Duodenal mucosa (tissue), 2 donors: Measurements from ENCODE around the gene TNIK.

Experiments used
- H3K27ac ChIP-seq: one replicate; pipeline ENCODE4 v1.7.0; 2013; ENCODE audit warnings: low read depth, low read length
- H3K27me3 ChIP-seq, 2 donors: one replicate each; pipeline ENCODE4 v1.7.0; 2013; ENCODE audit warnings: low read length in 2 of 2, control low read depth in 1 of 2; ENCODE audit not compliant: insufficient read depth in 2 of 2, control insufficient read depth in 1 of 2
- H3K36me3 ChIP-seq, 2 donors: one replicate each; pipeline ENCODE4 v1.7.0; 2013; ENCODE audit warnings: low read length in 2 of 2, control low read depth in 1 of 2; ENCODE audit not compliant: insufficient read depth in 2 of 2, control insufficient read depth in 1 of 2
- H3K4me1 ChIP-seq, 2 donors: one replicate each; pipeline ENCODE4 v1.7.0; 2013; ENCODE audit warnings: low read length in 2 of 2, control low read depth in 1 of 2; ENCODE audit not compliant: insufficient read depth in 2 of 2, control insufficient read depth in 1 of 2
- H3K4me3 ChIP-seq, 2 donors: one replicate each; pipeline ENCODE4 v1.7.0; 2013; ENCODE audit warnings: low read length in 2 of 2, low read depth in 1 of 2
- H3K9ac ChIP-seq, 2 donors: one replicate each; pipeline ENCODE4 v1.7.0; 2013; ENCODE audit warnings: low read length in 2 of 2, low read depth in 1 of 2
- H3K9me3 ChIP-seq, 2 donors: one replicate each; pipeline ENCODE4 v1.7.0; 2013; ENCODE audit warnings: low read length in 2 of 2, control low read depth in 1 of 2; ENCODE audit not compliant: control insufficient read depth in 1 of 2

The TNIK gene

DNA sequence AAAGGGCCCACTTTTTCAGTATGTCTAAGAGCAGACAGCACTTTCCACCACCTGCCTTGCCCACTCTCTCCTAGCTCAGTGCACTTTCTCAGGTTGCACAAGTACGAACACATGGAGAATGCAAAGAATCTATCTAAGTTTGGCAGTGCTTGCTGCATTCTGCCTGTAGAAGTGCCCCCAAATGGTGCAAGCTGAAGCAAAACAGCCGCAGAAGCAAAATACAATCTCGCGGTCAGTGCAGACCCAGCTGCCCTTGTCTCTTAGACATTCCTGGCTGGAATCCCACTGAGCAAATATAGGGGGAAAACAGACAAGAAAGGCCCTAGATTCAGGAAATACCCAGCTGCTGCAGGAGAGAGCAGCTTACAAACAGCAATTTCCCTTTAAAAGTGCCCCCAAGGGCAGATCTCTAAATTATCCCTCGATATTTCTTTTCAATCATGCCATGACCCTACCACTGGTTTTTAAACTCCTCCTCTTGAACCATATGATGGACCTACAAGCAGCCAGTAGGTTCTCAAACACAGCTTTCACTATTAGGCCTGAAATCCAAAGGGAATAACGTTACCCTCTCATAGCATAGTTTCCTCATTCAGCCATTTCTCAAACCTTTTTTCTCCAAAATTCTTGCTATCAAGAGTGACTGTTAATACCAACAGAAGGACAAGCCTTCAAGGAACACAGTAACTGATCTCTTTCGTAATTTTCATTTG, 67.0 kb downstream of the TNIK start:
- Histone ChIP-seq H3K36me3 (no peaks in the 10 kb centered on the region), H3K27ac (no peak overlapping the region), H3K4me1 (peaks cover 6 to 14% of the 10 kb centered on the region in 2 donors), H3K27me3 (no peaks in the 10 kb centered on the region), H3K9ac (no peak overlapping the region), H3K9me3 (no peaks in the 10 kb centered on the region), H3K4me3 (no peak overlapping the region)

- H3K27ac ChIP-seq: no peak overlapping the region
- no peak overlapping the region for H3K9ac ChIP-seq
- no peaks in the 10 kb centered on the region for H3K9me3 ChIP-seq
- H3K4me1 ChIP-seq: peaks cover 6 to 27% of the 10 kb centered on the region in 2 donors
- no peak overlapping the region for H3K4me3 ChIP-seq
- H3K27me3 ChIP-seq: no peaks in the 10 kb centered on the region
- H3K36me3 ChIP-seq: no peaks in the 10 kb centered on the region
Measured at GRCh38 chr3:171391432-171391831, 68.8 kb downstream of the TNIK start.

GRCh38 chr3:171390051-171390941, 69.9 kb downstream of the TNIK start:
- Histone ChIP-seq H3K4me1 (peaks cover 6 to 31% of the 10 kb centered on the region in 2 donors), H3K4me3 (no peak overlapping the region), H3K9me3 (no peaks in the 10 kb centered on the region), H3K36me3 (no peaks in the 10 kb centered on the region), H3K9ac (no peak overlapping the region), H3K27ac (no peak overlapping the region), H3K27me3 (no peaks in the 10 kb centered on the region)

DNA sequence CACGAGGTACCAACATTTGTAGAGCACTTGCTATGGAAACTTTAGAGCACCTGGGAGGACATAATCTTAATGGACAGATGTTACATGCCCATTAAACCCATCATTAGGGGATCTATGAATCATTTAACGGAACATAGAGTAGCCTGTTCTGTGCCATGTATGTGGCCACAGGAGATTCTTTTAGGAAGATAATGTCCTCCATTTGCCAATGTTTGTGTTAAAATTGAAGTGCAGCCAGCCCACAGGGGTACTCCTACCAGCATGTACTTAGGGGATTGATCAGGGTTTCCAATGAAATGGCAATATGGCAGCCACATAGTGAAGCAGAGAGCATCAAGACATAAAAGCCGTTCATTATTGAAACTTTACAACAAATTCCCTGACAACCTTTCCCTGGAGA, 70.7 kb downstream of the TNIK start:
- Histone ChIP-seq H3K4me3 (no peak overlapping the region), H3K4me1 (peaks cover 6 to 31% of the 10 kb centered on the region in 2 donors), H3K27ac (no peak overlapping the region), H3K9ac (no peak overlapping the region), H3K27me3 (no peaks in the 10 kb centered on the region), H3K36me3 (no peaks in the 10 kb centered on the region), H3K9me3 (no peaks in the 10 kb centered on the region)

DNA sequence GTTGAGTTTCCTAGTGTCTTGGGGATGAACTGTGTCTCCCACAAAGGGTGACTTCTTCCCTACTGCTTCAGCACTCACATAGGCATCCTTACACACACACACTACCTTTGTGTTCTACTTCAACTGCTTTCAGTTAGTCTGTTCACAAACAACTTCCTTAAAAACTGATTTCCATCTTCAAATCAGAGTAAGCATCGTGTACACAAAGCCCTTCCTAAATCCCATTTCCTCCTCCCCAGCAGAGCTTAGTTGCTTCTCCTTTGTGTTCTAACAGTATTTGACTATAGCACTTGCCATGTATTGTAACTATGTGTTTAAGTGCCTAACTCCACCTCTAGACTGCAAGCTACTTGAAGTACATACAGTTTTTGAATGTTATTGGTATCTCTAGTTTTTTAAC, 71.7 kb downstream of the TNIK start:
- no peak overlapping the region for H3K27ac ChIP-seq
- H3K4me1 ChIP-seq: peaks cover 12 to 34% of the 10 kb centered on the region in 2 donors
- no peaks in the 10 kb centered on the region for H3K36me3 ChIP-seq
- no peaks in the 10 kb centered on the region for H3K9me3 ChIP-seq
- H3K27me3 ChIP-seq: no peaks in the 10 kb centered on the region
- H3K9ac ChIP-seq: no peak overlapping the region
- no peak overlapping the region for H3K4me3 ChIP-seq

- H3K27ac ChIP-seq: no peak overlapping the region
- H3K9ac ChIP-seq: no peak overlapping the region
- H3K9me3 ChIP-seq: no peaks in the 10 kb centered on the region
- no peaks in the 10 kb centered on the region for H3K27me3 ChIP-seq
- H3K4me3 ChIP-seq: no peak overlapping the region
- no peaks in the 10 kb centered on the region for H3K36me3 ChIP-seq
- peaks cover 12 to 31% of the 10 kb centered on the region in 2 donors for H3K4me1 ChIP-seq
Measured at GRCh38 chr3:171387062-171387461, 73.1 kb downstream of the TNIK start.

DNA sequence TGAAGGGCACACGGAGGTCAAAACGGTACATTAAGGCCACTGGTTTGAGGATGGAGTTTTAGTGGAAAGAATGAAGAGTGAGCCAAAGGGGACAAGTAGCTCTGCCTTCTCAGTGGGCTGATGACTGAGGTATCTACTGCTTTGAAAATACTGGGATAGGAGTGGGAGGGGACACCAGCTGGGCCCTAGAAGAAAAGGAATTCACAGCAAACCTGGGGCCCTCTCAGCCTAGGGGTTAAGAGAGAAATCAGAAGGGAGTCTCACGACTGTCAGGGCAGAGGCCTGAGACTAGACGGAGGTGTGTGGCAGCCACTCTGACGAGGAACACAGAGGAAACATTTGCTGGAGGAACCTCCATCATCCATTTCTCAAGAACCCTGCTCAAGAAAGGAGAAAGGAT, 75.1 kb downstream of the TNIK start:
- H3K9me3 ChIP-seq: no peaks in the 10 kb centered on the region
- H3K4me1 ChIP-seq: peaks cover 12 to 31% of the 10 kb centered on the region in 2 donors
- H3K4me3 ChIP-seq: no peak overlapping the region

GRCh38 chr3:171384101-171384891, 75.9 kb downstream of the TNIK start:
- Histone ChIP-seq H3K36me3 (no peaks in the 10 kb centered on the region), H3K4me3 (no peak overlapping the region), H3K27ac (no peak overlapping the region), H3K9me3 (no peaks in the 10 kb centered on the region), H3K4me1 (peaks cover 12 to 31% of the 10 kb centered on the region in 2 donors), H3K9ac (no peak overlapping the region), H3K27me3 (no peaks in the 10 kb centered on the region)

More for the DNA sequence above, 75.1 kb downstream of the TNIK start:
- H3K27ac ChIP-seq: no peak overlapping the region
- H3K36me3 ChIP-seq: no peaks in the 10 kb centered on the region
- no peak overlapping the region for H3K9ac ChIP-seq
- H3K27me3 ChIP-seq: no peaks in the 10 kb centered on the region

- Histone ChIP-seq H3K36me3 (no peaks in the 10 kb centered on the region), H3K9ac (no peak overlapping the region), H3K4me1 (peaks cover 8 to 27% of the 10 kb centered on the region in 2 donors), H3K9me3 (no peaks in the 10 kb centered on the region), H3K4me3 (no peak overlapping the region), H3K27ac (no peak overlapping the region), H3K27me3 (no peaks in the 10 kb centered on the region)
Measured at GRCh38 chr3:171383206-171384018, 76.8 kb downstream of the TNIK start.
